A673 (cell line): Measurements from ENCODE around the gene WFS1.

Experiments
- EZH2 ChIP-seq: fragments of 200-600 bp; sonication (generic); IDR thresholded peaks from 2 replicates; pipeline ENCODE4 v1.6.1; 2017; ENCODE audit warnings: borderline replicate concordance, low read depth, mild to moderate bottlenecking, mixed read lengths, antibody characterized with exemption, low read length; ENCODE audit not compliant: poor library complexity, severe bottlenecking
- TF ChIP-seq, protein P1 (sequence below): fragments of 300-800, 200-600 bp; sonication (generic); conservative IDR thresholded peaks from 2 replicates; pipeline ENCODE4 v1.5.1; 2017; ENCODE audit warnings: low read depth, mild to moderate bottlenecking, antibody characterized with exemption, low read length, moderate library complexity, mixed read lengths

DNA sequence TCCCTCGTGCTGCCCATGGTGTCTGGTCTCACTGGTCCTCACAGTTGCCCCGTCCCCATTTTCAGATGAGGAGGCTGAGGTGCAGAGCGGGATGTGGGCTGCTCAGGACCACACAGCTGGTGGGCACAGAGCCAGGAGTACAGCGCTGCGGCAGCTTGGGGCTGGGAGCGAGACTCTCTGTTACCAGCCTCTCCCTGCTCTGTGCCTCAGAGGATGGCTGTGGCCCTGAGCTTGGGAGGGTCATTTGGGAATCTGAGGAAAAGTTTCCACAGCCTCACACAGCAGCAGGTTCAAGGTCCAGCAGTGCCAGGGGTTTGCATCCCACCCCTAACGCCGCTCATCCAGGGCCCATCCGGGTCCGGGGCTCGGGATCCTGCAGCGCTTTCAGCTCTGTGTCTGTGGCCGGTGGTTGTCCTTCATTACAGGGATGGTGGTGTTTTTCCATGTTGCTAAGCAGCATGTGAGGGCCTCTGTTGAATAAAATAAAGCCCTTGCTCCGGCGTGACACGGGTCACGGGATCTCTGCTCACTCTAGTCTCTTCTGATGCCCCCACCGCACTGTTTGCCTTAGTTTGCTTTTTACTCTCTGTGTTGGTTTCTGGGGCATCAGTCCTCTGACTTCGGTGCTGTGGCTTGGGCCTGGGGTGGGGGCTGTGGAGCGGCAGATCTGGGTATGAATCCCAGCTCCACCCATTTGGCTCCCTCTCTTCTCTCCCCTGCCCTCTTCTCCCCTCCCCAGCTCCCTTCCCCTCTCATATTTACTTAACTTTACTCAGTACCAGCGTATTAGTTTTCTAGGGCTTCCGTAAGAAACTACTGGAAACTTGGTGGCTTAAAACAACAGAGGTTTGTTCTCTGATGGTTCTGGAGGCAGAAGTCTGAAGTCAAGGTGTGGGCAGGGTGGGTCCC, 6.5 kb downstream of the WFS1 start:
- TF ChIP-seq, protein P1, sequence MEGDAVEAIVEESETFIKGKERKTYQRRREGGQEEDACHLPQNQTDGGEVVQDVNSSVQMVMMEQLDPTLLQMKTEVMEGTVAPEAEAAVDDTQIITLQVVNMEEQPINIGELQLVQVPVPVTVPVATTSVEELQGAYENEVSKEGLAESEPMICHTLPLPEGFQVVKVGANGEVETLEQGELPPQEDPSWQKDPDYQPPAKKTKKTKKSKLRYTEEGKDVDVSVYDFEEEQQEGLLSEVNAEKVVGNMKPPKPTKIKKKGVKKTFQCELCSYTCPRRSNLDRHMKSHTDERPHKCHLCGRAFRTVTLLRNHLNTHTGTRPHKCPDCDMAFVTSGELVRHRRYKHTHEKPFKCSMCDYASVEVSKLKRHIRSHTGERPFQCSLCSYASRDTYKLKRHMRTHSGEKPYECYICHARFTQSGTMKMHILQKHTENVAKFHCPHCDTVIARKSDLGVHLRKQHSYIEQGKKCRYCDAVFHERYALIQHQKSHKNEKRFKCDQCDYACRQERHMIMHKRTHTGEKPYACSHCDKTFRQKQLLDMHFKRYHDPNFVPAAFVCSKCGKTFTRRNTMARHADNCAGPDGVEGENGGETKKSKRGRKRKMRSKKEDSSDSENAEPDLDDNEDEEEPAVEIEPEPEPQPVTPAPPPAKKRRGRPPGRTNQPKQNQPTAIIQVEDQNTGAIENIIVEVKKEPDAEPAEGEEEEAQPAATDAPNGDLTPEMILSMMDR, result no peak
- no peak for TF ChIP-seq EZH2
